Measurements from ENCODE around the gene KRT79.

DNA sequence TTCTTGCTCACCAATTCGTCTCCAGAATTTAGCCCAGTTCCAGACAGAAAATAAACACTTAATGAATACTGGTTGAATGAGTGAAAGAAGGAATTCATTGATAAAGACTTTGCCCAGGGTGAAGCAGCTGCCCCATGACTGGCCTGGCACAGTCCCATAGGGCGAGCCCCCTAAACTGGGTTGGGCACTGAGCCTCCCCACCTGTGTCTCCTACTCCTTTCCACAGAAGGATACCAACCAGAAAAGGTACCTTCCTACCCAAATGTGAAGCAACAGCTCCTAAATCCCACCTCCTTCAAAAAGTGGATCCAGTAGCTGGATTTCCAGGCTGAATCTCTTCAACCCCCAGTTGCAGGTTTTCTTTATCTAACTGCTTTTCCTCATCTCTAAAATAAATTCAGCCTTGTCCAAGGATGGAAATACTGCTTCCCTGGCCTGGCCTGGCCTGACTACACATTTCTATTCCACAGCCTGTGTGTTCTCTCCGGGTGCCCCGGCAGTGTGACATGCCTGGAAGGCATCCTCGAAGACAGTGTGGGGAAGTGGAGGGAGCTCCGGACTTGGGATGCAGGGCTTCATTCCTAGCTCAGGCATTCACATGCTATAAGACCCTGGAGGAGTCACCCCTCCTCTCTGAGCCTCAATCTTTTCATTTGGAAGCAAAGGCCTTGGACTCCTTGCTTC, 45.8 kb downstream of the KRT79 start:
- TF ChIP-seq, protein P1, sequence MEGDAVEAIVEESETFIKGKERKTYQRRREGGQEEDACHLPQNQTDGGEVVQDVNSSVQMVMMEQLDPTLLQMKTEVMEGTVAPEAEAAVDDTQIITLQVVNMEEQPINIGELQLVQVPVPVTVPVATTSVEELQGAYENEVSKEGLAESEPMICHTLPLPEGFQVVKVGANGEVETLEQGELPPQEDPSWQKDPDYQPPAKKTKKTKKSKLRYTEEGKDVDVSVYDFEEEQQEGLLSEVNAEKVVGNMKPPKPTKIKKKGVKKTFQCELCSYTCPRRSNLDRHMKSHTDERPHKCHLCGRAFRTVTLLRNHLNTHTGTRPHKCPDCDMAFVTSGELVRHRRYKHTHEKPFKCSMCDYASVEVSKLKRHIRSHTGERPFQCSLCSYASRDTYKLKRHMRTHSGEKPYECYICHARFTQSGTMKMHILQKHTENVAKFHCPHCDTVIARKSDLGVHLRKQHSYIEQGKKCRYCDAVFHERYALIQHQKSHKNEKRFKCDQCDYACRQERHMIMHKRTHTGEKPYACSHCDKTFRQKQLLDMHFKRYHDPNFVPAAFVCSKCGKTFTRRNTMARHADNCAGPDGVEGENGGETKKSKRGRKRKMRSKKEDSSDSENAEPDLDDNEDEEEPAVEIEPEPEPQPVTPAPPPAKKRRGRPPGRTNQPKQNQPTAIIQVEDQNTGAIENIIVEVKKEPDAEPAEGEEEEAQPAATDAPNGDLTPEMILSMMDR (IDR thresholded peaks at IDR 0.05): no peak
- TF ChIP-seq POLR2A (IDR thresholded peaks at IDR 0.05): no peak
- no peak for TF ChIP-seq EP300 (IDR thresholded peaks at IDR 0.05; ENCODE audit: low read depth)
